GM12878 (cell line): Measurements from ENCODE around the gene SLC35F3. TPM values are rescaled to one million over a fixed set of nuclear protein-coding genes. Genes with fewer than 3 reads are reported as not detected.

Experiments used
- ATAC-seq: fragments of 200-7000 bp; cut with Tn5 transposase; 3 replicates; pipeline ENCODE4 v1.9.1; 2020; ENCODE audit warnings: mild to moderate bottlenecking, moderate library complexity
- BruUV-seq: library from RNA; stranded (reverse); fragments of 400-500 nt; replicated peaks from 2 replicates; lab custom pipeline; 2021; lab: Mats Ljungman, UMichigan
- CTCF ChIA-PET: fragments of 300-600 bp; sonication (Branson Sonifier 250); formaldehyde crosslinking; extraction: SDS; loops from one replicate; lab custom pipeline; 2021; ENCODE audit warnings: inconsistent platforms; lab: Yijun Ruan, JAX
- POLR2A ChIA-PET: fragments of 350-600 bp; formaldehyde crosslinking; extraction: SDS; loops from one replicate; lab custom pipeline; 2021; ENCODE audit warnings: inconsistent platforms; lab: Charles Lee
- RAD21 ChIA-PET: fragments of 300-600 bp; sonication (Branson Sonifier 250); formaldehyde crosslinking; loops from one replicate; lab custom pipeline; 2023; ENCODE audit warnings: antibody characterized with exemption; ENCODE audit not compliant: unreplicated experiment; lab: Charles Lee
- SMC1A ChIA-PET: fragments of 300-600 bp; sonication (Branson Sonifier 250); formaldehyde crosslinking; loops from one replicate; lab custom pipeline; 2023; ENCODE audit not compliant: unreplicated experiment, uncharacterized antibody; lab: Charles Lee
- DNase-seq: peaks from one replicate; pipeline ENCODE4 v3.0.0-alpha.2; 2011; ENCODE audit warnings: low read depth, low spot score
- FAIRE-seq: peaks from 3 replicates; lab custom pipeline; 2011; peaks lifted over from hg19 to GRCh38; lab: Jason Lieb, UNC
- H2AFZ ChIP-seq: 2 replicates; pipeline ENCODE4 v1.6.0; 2011; ENCODE audit warnings: low read depth, low read length, control low read depth; ENCODE audit not compliant: control insufficient read depth
- H3K27ac ChIP-seq: 2 replicates; pipeline ENCODE4 v1.5.1; 2011; ENCODE audit warnings: control low read depth; ENCODE audit not compliant: control insufficient read depth, insufficient read depth
- H3K27me3 ChIP-seq, 2 experiments: replicated peaks in 1 of 2; 2 replicates each; pipeline versions ENCODE4 v1.6.0 to v1.6.1; 2011; ENCODE audit warnings: low read length in 1 of 2; ENCODE audit not compliant: control insufficient read depth in 2 of 2, insufficient read depth in 2 of 2
- H3K36me3 ChIP-seq, 2 experiments: 2 replicates each; pipeline ENCODE4 v1.5.1; 2011; ENCODE audit warnings: low read length in 1 of 2; ENCODE audit not compliant: control insufficient read depth in 2 of 2, insufficient read depth in 2 of 2
- H3K4me1 ChIP-seq: 2 replicates; pipeline ENCODE4 v1.6.1; 2011; ENCODE audit warnings: mild to moderate bottlenecking, low read length, moderate library complexity, mixed read lengths; ENCODE audit not compliant: control insufficient read depth, insufficient read depth
- H3K4me2 ChIP-seq: 2 replicates; pipeline ENCODE4 v1.6.0; 2011; ENCODE audit warnings: control low read depth; ENCODE audit not compliant: control insufficient read depth, insufficient read depth
- H3K4me3 ChIP-seq: fragments of 200-600 bp; sonication (generic); 2 replicates; pipeline ENCODE4 v1.5.1; 2016
- H3K79me2 ChIP-seq: 2 replicates; pipeline ENCODE4 v1.6.0; 2011; ENCODE audit warnings: low read length; ENCODE audit not compliant: control insufficient read depth, insufficient read depth
- H3K9ac ChIP-seq: 2 replicates; pipeline ENCODE4 v1.8.0; 2011; ENCODE audit warnings: low read length, control low read depth, mixed read lengths; ENCODE audit not compliant: control insufficient read depth, insufficient read depth
- H3K9me3 ChIP-seq: replicated peaks from 3 replicates; pipeline ENCODE4 v1.5.1; 2011; ENCODE audit warnings: mild to moderate bottlenecking, low read length; ENCODE audit not compliant: control insufficient read depth, insufficient read depth
- H4K20me1 ChIP-seq: 2 replicates; pipeline ENCODE4 v1.6.0; 2011; ENCODE audit not compliant: control insufficient read depth, insufficient read depth
- BRCA1 ChIP-seq: IDR thresholded peaks from 2 replicates; pipeline ENCODE4 v1.6.1; 2011; ENCODE audit warnings: low read depth, low read length, improper control_type of control experiment
- CBX5 ChIP-seq: sonication (generic); IDR thresholded peaks from 2 replicates; pipeline ENCODE4 v1.6.1; 2016; ENCODE audit warnings: low read depth, moderate library complexity, mild to moderate bottlenecking, inconsistent platforms
- ESRRA ChIP-seq: IDR thresholded peaks from 2 replicates; pipeline ENCODE4 v1.6.1; 2012; ENCODE audit warnings: mild to moderate bottlenecking, low read length, improper control_type of control experiment
- JUNB ChIP-seq: IDR thresholded peaks from 2 replicates; pipeline ENCODE4 v1.6.1; 2016; ENCODE audit warnings: antibody characterized with exemption, mild to moderate bottlenecking
- SPI1 ChIP-seq: IDR thresholded peaks from 2 replicates; pipeline ENCODE4 v1.6.1; 2011; ENCODE audit warnings: low read depth, mild to moderate bottlenecking, low read length, moderate library complexity, borderline replicate concordance; ENCODE audit not compliant: insufficient read depth
- WGBS: methylation state at CpG from one replicate; pipeline ENCODE4 v1.1.6; 2016; ENCODE audit warnings: low lambda C conversion rate; ENCODE audit not compliant: insufficient replicate concordance, insufficient coverage; ENCODE audit errors: missing lambda C conversion rate; 5-methylcytosine and 5-hydroxymethylcytosine counted together
- in situ Hi-C: fragments of 300-500 bp; cut with MboI; formaldehyde crosslinking; loops from 9 replicates; pipeline ENCODE4 v1.14.3; 2018; ENCODE audit warnings: mixed read lengths
- intact Hi-C: fragments of 100-400 bp; cut with micrococcal nuclease; formaldehyde crosslinking; loops from one replicate; pipeline ENCODE4 v1.14.2; 2022; ENCODE audit not compliant: unreplicated experiment
- polyA plus RNA-seq, 11 experiments: library from polyadenylated mRNA; depleted of rRNA in 4 of 11; unstranded in 6 of 11; stranded (reverse) in 5 of 11; fragments of >200 nt; fragmentation: Nextera tagmentation in 4 of 11; fragmentation: Illumina TruSeq in 1 of 11; extraction: Ambion mirVana in 4 of 11; extraction: Trizol in 1 of 11; gene quantifications; 1 replicate in 1 of 11; 2 replicates in 10 of 11; pipeline versions ENCODE4 v1.2.1 to v1.2.3, GENCODE V29; 2011 to 2016; ENCODE audit warnings: inconsistent platforms in 2 of 11, missing spikeins in 2 of 11, low read depth in 1 of 11
- total RNA-seq, 4 experiments: library from RNA; depleted of rRNA in 3 of 4; stranded (reverse); fragments of >200 nt in 3 of 4; fragmentation: Illumina TruSeq in 1 of 4; extraction: Trizol in 1 of 4; gene quantifications; 2 replicates each; pipeline versions ENCODE4 v1.2.1 to v1.2.3, GENCODE V29; 2013 to 2021

The SLC35F3 gene
- total and polyA plus RNA-seq, 10 of the 15 experiments (the other 5 are each of a cell fraction or from before 2014, with no cell fraction given) = 1.0 to 8.6 (median 5.7) TPM

- H3K9me3 ChIP-seq = peaks cover 3% of the 10 kb centered on the region; the same call in 2 of the 3 replicates
- no peak for DNase-seq
- intact Hi-C loops = no loop called here
- H3K9ac ChIP-seq = no peak overlapping the region
- no peaks in the 10 kb centered on the region for H3K79me2 ChIP-seq
- H3K4me3 ChIP-seq = no peak overlapping the region
- ChIA-PET RAD21 (no interaction called here), CTCF (no interaction called here)
- H3K4me2 ChIP-seq = no peak overlapping the region
- in situ Hi-C loops = no loop called here
- H3K27me3 ChIP-seq = peaks cover 2 to 5% of the 10 kb centered on the region in 2 experiments
- TF ChIP-seq SPI1 = 0 out of 2 replicates have a peak, but pooled peaks have one; percentile 9
- no peak for TF ChIP-seq ESRRA
- TF ChIP-seq, all 136 proteins: peak for 1
- FAIRE-seq (no peak), ATAC-seq (no peak)
- no TSS peak for BruUV-seq
- Histone ChIP-seq H3K4me1 (no peaks in the 10 kb centered on the region), H3K27ac (no peak overlapping the region), H4K20me1 (no peaks in the 10 kb centered on the region), H3K36me3 (no peaks in the 10 kb centered on the region), H2AFZ (no peak overlapping the region)
- POLR2A ChIA-PET = no interaction called here
- WGBS = 0% methylated on average over 1 of the region's 1 CpG
- SMC1A ChIA-PET = interaction anchor here (0.7 kb wide), 1 partner anchor 11 kb away, joined by 3 read pairs; no protein-coding TSS in a partner anchor
These were observed 4.7 kb downstream of the SLC35F3 start for GRCh38 chr1:233909195-233909594.

GRCh38 chr1:233912447-233912846 is 8.0 kb downstream of the SLC35F3 start:
- no peaks in the 10 kb centered on the region for H3K4me1 ChIP-seq
- ChIA-PET CTCF (no interaction called here), RAD21 (no interaction called here), POLR2A (no interaction called here), SMC1A (no interaction called here)
- H2AFZ ChIP-seq = no peak overlapping the region
- no peaks in the 10 kb centered on the region for H3K27me3 ChIP-seq
- no peak for TF ChIP-seq BRCA1
- no peak for TF ChIP-seq JUNB
- TF ChIP-seq CBX5 = no peak
- DNase-seq (no peak), FAIRE-seq (no peak), ATAC-seq (no peak)
- H3K79me2 ChIP-seq = no peaks in the 10 kb centered on the region
- H4K20me1 ChIP-seq = no peaks in the 10 kb centered on the region
- BruUV-seq = no TSS peak
- no peak overlapping the region for H3K9ac ChIP-seq
- in situ Hi-C loops = no loop called here
- 40% methylated on average over 8 of the region's 8 CpGs for WGBS
- intact Hi-C loops = no loop called here
- H3K36me3 ChIP-seq = no peaks in the 10 kb centered on the region
- H3K4me2 ChIP-seq = no peak overlapping the region
- no peak overlapping the region for H3K4me3 ChIP-seq
- H3K9me3 ChIP-seq = no peaks in the 10 kb centered on the region
- no peak overlapping the region for H3K27ac ChIP-seq
